Heart left ventricle (tissue), 16 donors: ENCODE measurements around the gene MALRD1. TPM values are rescaled to one million over a fixed set of nuclear protein-coding genes. Genes with fewer than 3 reads are reported as not detected.

Experiments used
- ATAC-seq, 4 donors: fragments of 200-7000 bp; cut with Tn5 transposase; one replicate each; pipeline ENCODE4 v1.9.1; 2020 to 2022; ENCODE audit warnings: moderate library complexity in 4 of 4, mild to moderate bottlenecking in 3 of 4, moderate number of reproducible peaks in 1 of 4
- DNase-seq, 5 donors: peaks; one replicate each; pipeline ENCODE4 v3.0.0-alpha.2; 2020
- H3K27ac ChIP-seq, 12 donors: fragments of 200-600 bp; sonication (generic) in 4 of 12; one replicate each; pipeline versions ENCODE4 v1.5.0 to v1.8.0; 2016 to 2022; ENCODE audit warnings: mild to moderate bottlenecking in 2 of 12
- H3K27me3 ChIP-seq, 9 donors: fragments of 200-600 bp; sonication (generic) in 2 of 9; one replicate each; pipeline versions ENCODE4 v1.5.1 to v1.8.0; 2016 to 2022; ENCODE audit warnings: mild to moderate bottlenecking in 3 of 9
- H3K36me3 ChIP-seq, 9 donors: fragments of 200-600 bp; sonication (generic) in 2 of 9; one replicate each; pipeline versions ENCODE4 v1.5.0 to v1.8.0; 2018 to 2022; ENCODE audit warnings: mild to moderate bottlenecking in 2 of 9
- H3K4me1 ChIP-seq, 12 donors: fragments of 200-600 bp; sonication (generic) in 4 of 12; one replicate each; pipeline versions ENCODE4 v1.5.0 to v1.8.0; 2016 to 2022; ENCODE audit warnings: mild to moderate bottlenecking in 3 of 12
- H3K4me3 ChIP-seq, 12 donors: fragments of 200-600 bp; sonication (generic) in 4 of 12; one replicate each; pipeline versions ENCODE4 v1.5.0 to v1.8.0; 2017 to 2022; ENCODE audit warnings: mild to moderate bottlenecking in 9 of 12, moderate library complexity in 4 of 12
- H3K9me3 ChIP-seq, 12 donors: fragments of 200-600 bp; sonication (generic) in 4 of 12; one replicate each; pipeline versions ENCODE4 v1.5.0 to v1.8.0; 2016 to 2022; ENCODE audit warnings: mild to moderate bottlenecking in 1 of 12
- POLR2A ChIP-seq, 2 donors: fragments of 450-650 bp; IDR thresholded peaks; one replicate each; pipeline ENCODE4 v1.6.1; 2017; ENCODE audit warnings: antibody characterized with exemption in 2 of 2, mild to moderate bottlenecking in 2 of 2, moderate library complexity in 2 of 2
- WGBS, 4 donors: extraction: QIAGEN DNeasy Blood & Tissue Kit in 2 of 4; methylation state at CpG; one replicate each; pipeline versions ENCODE4 v1.1.5 to v1.1.7; 2013 to 2018; 5-methylcytosine and 5-hydroxymethylcytosine counted together
- intact Hi-C, 10 donors: fragments of 100-400 bp; cut with DNase I; formaldehyde crosslinking; loops; one replicate each; pipeline versions ENCODE4 v1.11.1 to v1.14.2; 2022
- polyA plus RNA-seq, 2 donors: library from polyadenylated mRNA; stranded (reverse); fragments of 200-250 nt; gene quantifications; one replicate each; pipeline ENCODE4 v1.2.3, GENCODE V29; 2013
- total RNA-seq, 9 donors: library from RNA; depleted of rRNA in 2 of 9; stranded (reverse); fragments of >200 nt in 2 of 9; fragmentation: NEBNext Ultra II Directional in 3 of 9; extraction: Animal tissue kit (Norgen Biotek cat#: 25700) in 3 of 9; gene quantifications; one replicate each; pipeline versions ENCODE4 v1.1.0 to v1.2.4, GENCODE V29; 2016 to 2023
- TF ChIP-seq, protein P1 (sequence below), 12 donors: fragments of 200-600 bp; sonication (generic) in 4 of 12; IDR thresholded peaks; one replicate each; pipeline versions ENCODE4 v1.5.0 to v1.8.0; 2018 to 2022; ENCODE audit warnings: antibody characterized with exemption in 12 of 12, mild to moderate bottlenecking in 5 of 12
- donor health status: ischemic (EF 13 %, LVEDD 7.1; RV severe dilation, severe dysfunction).
- donor health status: healthy with polysubstance abuse.
- donor health status: DM: no; HTN: yes; CAD: no.
- donor health status: DM: no; HTN: no; CAD: no.
- donor health status: ischemic (EF 25% LVEDD 6.9; RV normal size, moderate dysfunction).
- donor health status: ischemic (EF 25% LVEDD 5.7; RV mildly dilated, moderate dysfunction).
- donor health status: healthy.
- donor health status: DM: yes; HTN: yes; CAD: no.
- donor health status: ischemic (EF 35%, LVEDD 5.7; RV mildly dilated, moderate dysfunction).
- donor health status: nonischemic (EF 11% LVEDD 7.7; RV severe dilation, severe dysfunction).
- donor health status: DM: yes; HTN: yes; CAD: no.
- donor health status: PGD.
- donor health status: ischemic (EF 29% LVEDD 5.4; RV normal size, mild dysfunction).
- donor health status: nonischemic (EF 23%, LVEDD 6.1; RV moderate dilation, normal function).

MALRD1 gene
- total and polyA plus RNA-seq, 11 donors, result 0.12 to 1.1 (median 0.37) TPM; not detected in 1

DNA sequence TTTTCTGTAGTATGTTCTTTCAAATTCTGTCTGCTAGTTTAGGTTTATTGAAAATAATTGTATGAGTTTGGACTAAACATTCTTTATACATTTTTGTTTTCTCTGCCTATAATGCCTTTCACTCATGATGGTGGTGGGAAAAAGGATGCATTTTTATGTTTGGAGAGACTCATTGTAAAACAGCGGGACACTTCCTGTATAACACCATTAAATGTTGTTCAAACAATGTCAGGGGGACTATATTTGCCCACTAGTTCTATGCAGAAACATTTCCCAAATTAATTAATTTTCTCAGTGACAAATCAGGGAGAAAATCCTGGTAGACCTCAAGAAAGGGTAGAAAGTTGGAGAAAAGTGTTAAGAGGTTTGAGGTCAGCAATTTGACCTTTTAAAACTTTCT lies 207.7 kb downstream of the MALRD1 start:
- no peak for DNase-seq
- ATAC-seq, result no peak

DNA sequence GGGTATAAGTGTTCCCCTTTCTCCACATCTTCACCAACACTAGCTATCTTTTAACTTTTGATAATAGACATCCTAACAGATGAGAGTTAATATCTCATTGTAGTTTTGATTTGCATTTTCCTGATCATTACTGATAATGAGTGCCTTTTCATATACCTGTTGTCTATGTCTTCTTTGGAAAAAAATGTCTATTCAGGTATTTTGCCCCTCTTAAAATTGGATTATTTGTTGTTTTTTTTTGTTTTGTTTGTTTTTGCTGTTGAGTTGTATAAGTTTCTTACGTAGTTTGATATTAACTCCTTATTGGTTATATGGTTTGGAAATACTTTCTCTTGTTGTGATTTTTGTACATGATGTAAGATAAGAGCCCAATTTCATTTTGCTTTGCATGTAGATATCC lies 214.7 kb downstream of the MALRD1 start:
- WGBS, 4 donors, result 74 to 87% (median 82%) methylated on average over 1 of the region's 1 CpG
- no peaks in the 10 kb centered on the region for H3K4me1 ChIP-seq
- no peak overlapping the region for H3K4me3 ChIP-seq
- TF ChIP-seq POLR2A (IDR thresholded peaks at IDR 0.05), result no peak
- TF ChIP-seq, protein P1, sequence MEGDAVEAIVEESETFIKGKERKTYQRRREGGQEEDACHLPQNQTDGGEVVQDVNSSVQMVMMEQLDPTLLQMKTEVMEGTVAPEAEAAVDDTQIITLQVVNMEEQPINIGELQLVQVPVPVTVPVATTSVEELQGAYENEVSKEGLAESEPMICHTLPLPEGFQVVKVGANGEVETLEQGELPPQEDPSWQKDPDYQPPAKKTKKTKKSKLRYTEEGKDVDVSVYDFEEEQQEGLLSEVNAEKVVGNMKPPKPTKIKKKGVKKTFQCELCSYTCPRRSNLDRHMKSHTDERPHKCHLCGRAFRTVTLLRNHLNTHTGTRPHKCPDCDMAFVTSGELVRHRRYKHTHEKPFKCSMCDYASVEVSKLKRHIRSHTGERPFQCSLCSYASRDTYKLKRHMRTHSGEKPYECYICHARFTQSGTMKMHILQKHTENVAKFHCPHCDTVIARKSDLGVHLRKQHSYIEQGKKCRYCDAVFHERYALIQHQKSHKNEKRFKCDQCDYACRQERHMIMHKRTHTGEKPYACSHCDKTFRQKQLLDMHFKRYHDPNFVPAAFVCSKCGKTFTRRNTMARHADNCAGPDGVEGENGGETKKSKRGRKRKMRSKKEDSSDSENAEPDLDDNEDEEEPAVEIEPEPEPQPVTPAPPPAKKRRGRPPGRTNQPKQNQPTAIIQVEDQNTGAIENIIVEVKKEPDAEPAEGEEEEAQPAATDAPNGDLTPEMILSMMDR (IDR thresholded peaks at IDR 0.05), result no peak
- H3K9me3 ChIP-seq, result peaks cover 0 to 8% (median 0%) of the 10 kb centered on the region in 12 donors
- DNase-seq (no peak), ATAC-seq (no peak)
- H3K27me3 ChIP-seq, result no peaks in the 10 kb centered on the region
- intact Hi-C loops, result no loop called here
- H3K27ac ChIP-seq, result no peak overlapping the region
- H3K36me3 ChIP-seq, result no peaks in the 10 kb centered on the region

More for the DNA sequence above, 207.7 kb downstream of the MALRD1 start:
- WGBS, 4 donors, result 67 to 90% (median 73%) methylated on average over 1 of the region's 1 CpG
- no peak for TF ChIP-seq POLR2A (IDR thresholded peaks at IDR 0.05)
- TF ChIP-seq, protein P1 (IDR thresholded peaks at IDR 0.05), result no peak
- H3K4me3 ChIP-seq, result no peak overlapping the region
- no peaks in the 10 kb centered on the region for H3K36me3 ChIP-seq
- no peaks in the 10 kb centered on the region for H3K4me1 ChIP-seq
- no peaks in the 10 kb centered on the region for H3K27me3 ChIP-seq
- intact Hi-C loops, result no loop called here
- no peaks in the 10 kb centered on the region for H3K9me3 ChIP-seq
- no peak overlapping the region for H3K27ac ChIP-seq

DNA sequence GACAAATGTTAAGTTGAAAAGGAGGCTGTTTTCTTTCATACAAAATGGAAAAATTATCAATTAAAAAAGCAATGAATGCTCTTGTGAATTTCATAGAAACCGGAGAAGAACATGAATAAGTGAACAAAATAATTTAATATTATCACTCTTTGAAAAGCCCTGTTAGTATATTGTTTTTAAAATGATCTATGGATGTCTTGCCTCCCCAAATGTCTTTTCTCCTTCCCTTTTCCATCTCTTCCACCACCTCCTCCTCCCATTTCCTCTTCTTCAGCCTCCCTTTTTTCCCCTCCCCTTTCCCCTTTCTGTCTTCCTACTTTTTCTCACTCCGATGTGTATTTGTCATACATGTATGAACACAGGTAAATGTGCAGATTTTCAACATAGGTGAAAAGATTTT lies 234.7 kb downstream of the MALRD1 start:
- no peak for ATAC-seq
- Histone ChIP-seq H3K27ac (no peak overlapping the region), H3K36me3 (no peaks in the 10 kb centered on the region), H3K4me1 (no peaks in the 10 kb centered on the region), H3K4me3 (no peak overlapping the region), H3K27me3 (no peaks in the 10 kb centered on the region), H3K9me3 (no peaks in the 10 kb centered on the region)
- intact Hi-C loops, result no loop called here
- DNase-seq, result no peak
- TF ChIP-seq POLR2A (IDR thresholded peaks at IDR 0.05), result no peak
- WGBS, 4 donors, result 81 to 87% (median 85%) methylated on average over 2 of the region's 2 CpGs

DNA sequence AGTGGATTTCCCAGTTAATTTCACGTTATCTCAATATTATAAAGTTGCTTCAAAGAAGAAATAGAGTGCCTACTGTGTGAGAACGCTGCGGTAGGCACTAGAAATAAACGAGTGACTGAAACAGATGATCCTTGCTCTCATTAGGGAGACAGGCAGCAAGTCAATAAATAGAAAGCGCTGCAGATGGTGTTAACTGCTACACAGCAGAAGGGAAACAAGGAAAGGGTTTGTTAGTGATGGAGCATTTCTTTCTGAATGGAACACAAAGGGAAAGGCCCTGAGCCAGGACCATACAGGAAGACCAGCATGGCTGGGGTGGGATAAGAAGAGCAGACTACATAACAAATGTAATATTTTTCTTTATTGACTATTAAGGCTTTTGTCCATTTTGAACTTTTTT lies 235.2 kb downstream of the MALRD1 start:
- H3K27ac ChIP-seq, result no peak overlapping the region
- no peak for TF ChIP-seq POLR2A (IDR thresholded peaks at IDR 0.05)
- TF ChIP-seq, protein P1 (IDR thresholded peaks at IDR 0.05), result no peak
- intact Hi-C loops, result no loop called here
- H3K4me3 ChIP-seq, result no peak overlapping the region
- WGBS, 4 donors, result 80 to 85% (median 81%) methylated on average over 5 of the region's 5 CpGs
- H3K27me3 ChIP-seq, result no peaks in the 10 kb centered on the region
- no peaks in the 10 kb centered on the region for H3K4me1 ChIP-seq
- no peaks in the 10 kb centered on the region for H3K36me3 ChIP-seq
- no peaks in the 10 kb centered on the region for H3K9me3 ChIP-seq
- ATAC-seq (no peak), DNase-seq (no peak)

DNA sequence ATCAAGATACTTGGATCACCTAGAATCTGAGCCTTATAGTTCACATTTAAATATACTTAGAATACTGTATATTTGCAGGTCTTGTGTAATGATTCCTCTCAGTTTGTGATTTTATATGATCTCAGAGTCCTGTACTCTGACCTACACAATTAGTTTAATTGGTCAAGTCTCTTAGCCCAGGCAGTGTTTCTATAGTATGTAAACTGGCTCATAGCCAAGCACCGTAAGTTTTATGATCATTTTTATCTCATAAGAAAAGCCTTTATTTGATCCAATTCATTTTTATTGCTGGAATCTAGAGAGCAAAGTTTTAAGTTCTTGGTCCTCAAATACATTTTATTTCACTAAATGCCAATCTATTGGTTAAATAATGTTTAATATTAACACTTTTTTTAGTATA lies 242.2 kb downstream of the MALRD1 start:
- Histone ChIP-seq H3K4me1 (no peaks in the 10 kb centered on the region), H3K27me3 (no peaks in the 10 kb centered on the region), H3K4me3 (no peak overlapping the region), H3K36me3 (no peaks in the 10 kb centered on the region), H3K9me3 (no peaks in the 10 kb centered on the region), H3K27ac (no peak overlapping the region)
- intact Hi-C loops, result no loop called here
- ATAC-seq, result no peak
- DNase-seq, result no peak
- no peak for TF ChIP-seq POLR2A (IDR thresholded peaks at IDR 0.05)
- TF ChIP-seq, protein P1 (IDR thresholded peaks at IDR 0.05), result no peak
- 13 to 39% (median 32%) methylated on average over 1 of the region's 1 CpG for WGBS, 4 donors
